HS-5 (cell line): ENCODE data around the gene CACHD1.

Source experiments
- DNase-seq: peaks from one replicate; pipeline ENCODE4 v3.0.0-alpha.2; 2012; ENCODE audit warnings: low read depth

CACHD1 gene

DNA sequence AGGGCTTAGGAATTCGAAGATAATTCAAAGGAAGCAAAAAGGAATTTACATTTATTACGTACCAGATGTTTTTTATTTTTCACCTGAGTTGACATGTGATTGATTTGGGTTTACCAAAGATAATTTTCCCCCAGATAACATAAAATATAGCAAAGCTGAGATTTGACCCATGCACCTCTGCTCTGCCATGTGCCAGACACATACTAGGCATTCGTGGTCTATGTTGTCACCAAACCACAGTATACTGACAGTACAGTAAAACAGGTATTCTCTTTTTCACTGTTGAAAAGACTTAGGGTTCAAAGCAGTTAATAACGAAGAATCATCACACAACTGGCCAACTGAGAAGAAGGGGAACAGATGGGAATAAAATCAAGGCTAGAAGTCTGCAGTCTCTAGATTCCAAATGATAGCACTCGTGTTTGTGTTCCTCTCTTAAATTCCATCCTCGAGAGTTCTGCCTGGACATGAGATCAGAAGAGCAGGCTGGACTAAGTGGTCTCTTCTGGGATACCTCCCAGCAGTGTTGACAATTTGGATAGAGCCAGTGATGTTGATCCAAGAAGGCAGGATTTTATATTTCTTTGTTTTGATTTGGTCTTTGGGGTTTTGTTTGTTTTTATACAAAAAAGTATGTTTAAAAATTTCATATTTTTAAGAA lies 189.7 kb downstream of the CACHD1 start:
- DNase-seq = no peak

- no peak for DNase-seq
Observed at GRCh38 chr1:64663668-64664067, 193.7 kb downstream of the CACHD1 start.

GRCh38 chr1:64664299-64664698 lies 194.4 kb downstream of the CACHD1 start:
- DNase-seq = no peak

DNA sequence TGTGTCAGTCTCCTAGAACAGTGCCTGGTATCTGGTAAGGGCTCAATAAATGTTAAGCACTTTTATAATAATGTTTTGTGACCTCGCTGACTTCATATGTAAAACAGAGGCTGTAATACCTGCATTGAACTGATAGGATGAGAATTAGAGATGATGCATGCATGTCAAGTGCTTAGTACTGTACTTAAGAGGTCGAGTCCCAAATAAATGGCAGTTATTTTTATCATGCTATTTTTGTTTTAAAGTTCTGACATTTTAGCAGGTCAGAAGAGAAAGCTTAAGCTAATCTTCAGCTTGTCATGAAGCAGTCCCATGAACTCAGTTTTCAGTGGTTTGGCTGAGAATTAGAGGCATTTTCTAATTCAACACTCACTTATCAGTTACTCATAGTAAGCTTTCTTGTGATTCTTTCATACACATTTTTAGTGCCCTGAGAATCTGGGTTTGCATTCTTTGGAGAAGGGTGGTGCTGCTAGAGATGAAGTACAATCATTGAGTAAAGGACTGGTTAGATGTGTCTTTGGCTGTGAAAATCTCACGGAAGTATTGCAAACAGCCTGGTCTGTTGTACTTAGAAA lies 199.3 kb downstream of the CACHD1 start:
- DNase-seq = no peak

DNA sequence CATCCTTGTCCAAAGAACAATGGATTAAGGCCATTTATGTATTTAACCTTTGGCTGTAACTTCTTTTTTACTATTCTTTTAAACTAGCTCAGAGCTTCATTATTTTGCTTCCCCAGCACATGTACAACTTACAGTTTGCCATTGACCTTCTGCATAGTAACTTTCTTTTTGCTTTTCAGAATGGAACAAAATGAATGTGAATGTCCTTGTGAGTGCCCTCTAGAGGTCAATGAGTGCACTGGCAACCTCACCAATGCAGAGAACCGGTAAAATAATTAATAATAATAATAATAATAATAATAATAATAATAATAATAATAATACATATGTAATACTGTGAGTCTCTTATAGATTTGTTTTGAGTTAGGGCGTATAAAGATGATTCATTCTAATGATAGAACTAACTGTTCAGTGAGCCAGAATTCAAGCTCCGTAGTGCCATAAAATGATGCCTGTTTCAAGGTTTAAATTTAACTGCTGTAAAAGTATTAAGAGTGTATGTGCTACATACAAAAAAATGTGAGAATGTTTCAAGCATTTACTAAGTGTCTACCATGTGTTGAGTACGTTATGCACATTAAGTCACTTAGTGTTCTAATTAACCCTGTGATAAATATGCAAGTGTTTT lies 205.9 kb downstream of the CACHD1 start:
- no peak for DNase-seq

DNA sequence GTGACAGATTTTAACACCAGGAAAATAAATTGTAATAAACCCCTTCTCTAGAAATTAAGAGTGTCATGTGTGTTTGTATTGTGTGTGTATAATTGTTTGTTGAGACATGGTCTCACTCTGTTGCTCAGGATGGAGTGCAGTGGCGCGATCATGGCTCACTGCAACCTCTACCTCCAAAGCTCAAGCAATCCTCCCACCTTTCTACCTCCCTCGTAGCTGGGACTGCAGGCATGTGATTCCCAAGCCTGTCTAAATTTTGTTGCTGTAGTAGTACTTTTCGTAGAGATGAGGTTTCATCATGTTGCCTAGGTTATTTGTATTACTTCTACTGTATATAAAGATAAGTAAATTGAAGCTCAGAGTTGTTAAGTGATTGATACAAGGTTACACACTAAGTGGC lies 206.5 kb downstream of the CACHD1 start:
- no peak for DNase-seq

GRCh38 chr1:64677532-64677931 lies 207.6 kb downstream of the CACHD1 start:
- DNase-seq = no peak

DNA sequence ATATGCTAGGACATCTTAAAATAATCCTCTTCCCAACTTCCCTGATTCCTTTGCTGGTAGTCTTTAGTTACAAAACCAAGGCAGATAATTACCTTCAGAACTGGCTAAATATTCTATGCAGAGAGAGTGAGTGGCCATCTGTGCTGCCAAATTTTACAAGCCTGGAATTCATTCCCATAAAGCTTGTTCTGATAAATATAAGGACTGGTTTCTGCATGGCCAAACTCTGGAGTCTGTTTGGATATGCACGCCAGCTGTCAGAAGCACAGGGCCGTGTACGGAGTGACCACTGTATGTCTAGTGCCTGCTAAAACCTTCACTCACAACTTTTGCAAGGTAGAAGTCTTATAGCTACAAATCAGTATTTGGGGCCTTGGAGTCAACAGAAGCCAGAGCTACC lies 208.4 kb downstream of the CACHD1 start:
- no peak for DNase-seq

- no peak for DNase-seq
Observed at GRCh38 chr1:64679177-64679576, 209.2 kb downstream of the CACHD1 start.

- no peak for DNase-seq
Observed at GRCh38 chr1:64680599-64680998, 210.7 kb downstream of the CACHD1 start.

DNA sequence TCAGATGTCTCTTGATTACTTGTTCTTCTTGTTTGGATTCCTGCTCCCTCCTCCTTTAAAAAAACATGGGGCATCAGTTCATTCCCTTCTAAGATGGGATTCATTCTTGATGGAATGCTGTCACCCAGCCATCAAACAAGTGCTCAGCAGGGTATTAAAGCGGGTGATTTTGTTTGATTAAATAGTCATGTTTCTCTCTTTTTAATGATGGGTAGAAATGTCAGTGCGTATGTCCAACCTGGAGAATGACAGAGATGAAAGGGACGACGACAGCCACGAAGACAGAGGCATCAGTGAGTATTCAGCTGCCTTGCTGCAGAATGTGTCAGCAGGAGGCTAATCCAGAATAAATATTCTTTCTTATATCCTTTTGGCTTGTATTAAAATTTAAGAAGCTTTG lies 211.1 kb downstream of the CACHD1 start:
- DNase-seq = no peak

GRCh38 chr1:64683419-64683818 lies 213.5 kb downstream of the CACHD1 start:
- no peak for DNase-seq

- DNase-seq = no peak
Observed at GRCh38 chr1:64685217-64685616, 215.3 kb downstream of the CACHD1 start.

DNA sequence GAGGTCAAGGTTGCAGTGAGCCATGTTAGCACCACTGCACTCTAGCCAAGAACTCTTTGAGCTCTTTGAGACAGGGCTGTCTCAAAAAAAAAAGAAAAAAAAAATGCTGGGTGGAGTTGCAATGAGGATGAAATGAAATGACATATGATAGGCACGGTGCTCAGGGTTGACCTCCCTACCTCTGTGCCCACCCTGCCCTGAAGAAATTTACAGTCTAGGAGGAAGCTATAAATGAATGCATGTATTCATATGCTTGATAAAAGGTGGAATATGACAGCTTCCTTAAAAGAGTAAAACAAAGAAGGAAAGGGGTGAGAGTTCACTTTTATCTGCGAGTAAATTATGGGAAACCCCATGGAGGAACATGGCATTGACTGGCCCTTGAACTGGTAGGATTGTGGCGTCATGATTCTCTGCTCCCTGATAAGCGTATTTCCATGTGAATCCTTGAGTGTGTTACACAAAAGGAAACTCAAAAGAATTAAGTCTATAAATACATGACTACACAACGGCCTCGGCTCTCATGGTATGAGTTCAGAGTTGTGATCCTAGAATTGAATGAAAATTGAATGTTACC lies 215.9 kb downstream of the CACHD1 start:
- DNase-seq = no peak

GRCh38 chr1:64686828-64687724 lies 217.1 kb downstream of the CACHD1 start:
- peak; percentile 22 for DNase-seq

DNA sequence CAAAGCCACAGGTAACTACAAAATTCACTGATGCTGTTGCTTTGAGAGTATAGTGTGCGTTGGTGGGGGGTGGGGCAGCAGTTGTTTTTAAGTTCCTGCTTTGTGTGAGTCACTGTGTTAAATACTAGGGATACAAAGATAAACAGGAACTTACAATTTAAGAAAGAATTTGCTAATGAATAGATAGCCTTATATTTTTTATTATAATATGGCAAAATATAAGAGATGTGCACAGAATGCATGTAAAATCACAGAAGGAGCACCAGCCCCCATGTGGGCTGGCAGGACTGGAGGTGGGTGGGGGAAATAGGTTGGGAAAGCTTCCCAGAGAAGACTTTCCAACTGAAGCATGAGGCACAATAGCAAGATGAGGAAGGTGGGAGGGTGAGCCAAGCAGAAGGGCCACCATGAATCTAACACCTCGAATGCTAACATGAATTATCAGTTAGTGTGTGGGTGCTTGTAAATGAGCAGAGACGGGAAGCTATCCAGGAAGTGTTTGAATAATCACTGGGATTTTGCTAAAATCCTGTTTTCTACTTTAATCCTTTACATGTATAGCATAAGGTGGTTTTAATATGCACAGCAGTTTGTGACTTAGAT lies 217.9 kb downstream of the CACHD1 start:
- no peak for DNase-seq

DNA sequence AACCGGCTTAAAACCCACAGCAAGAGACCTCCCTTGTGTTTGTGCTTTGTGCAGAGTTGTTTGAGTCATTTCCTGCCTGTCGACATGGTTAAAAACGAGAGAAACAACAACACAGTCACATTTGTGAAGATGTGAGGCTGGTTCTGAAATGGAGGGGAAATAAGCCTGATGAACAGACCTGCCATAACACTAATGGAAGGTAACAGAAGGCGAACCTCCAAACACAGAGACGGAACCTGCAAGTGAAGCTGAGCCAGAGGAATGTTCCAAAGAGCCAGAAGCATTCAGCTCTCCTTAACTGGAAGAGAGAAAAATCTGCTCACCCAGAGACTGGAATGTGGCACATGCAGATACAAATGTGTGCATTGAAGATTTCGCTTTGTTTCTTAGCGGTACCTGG lies 221.7 kb downstream of the CACHD1 start:
- no peak for DNase-seq

DNA sequence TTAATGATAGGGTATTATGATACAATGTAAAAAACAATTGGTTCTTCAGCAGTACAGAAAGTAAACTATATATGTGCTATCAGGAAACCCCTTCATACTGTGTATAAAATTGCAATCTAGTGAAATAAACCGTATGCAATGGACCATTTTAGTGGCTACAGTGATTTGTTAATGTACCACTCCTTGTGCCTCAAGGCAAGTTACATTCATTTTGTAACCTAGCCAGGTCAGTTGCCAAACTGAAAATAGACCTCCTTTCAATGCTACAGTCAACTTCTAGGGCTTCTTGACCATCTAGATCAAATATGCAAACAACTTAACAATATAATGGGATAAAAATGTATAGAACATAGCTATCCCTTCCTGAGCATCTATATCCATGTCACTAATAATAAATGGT lies 223.0 kb downstream of the CACHD1 start:
- DNase-seq = no peak

GRCh38 chr1:64693406-64693805 lies 223.5 kb downstream of the CACHD1 start:
- no peak for DNase-seq

DNA sequence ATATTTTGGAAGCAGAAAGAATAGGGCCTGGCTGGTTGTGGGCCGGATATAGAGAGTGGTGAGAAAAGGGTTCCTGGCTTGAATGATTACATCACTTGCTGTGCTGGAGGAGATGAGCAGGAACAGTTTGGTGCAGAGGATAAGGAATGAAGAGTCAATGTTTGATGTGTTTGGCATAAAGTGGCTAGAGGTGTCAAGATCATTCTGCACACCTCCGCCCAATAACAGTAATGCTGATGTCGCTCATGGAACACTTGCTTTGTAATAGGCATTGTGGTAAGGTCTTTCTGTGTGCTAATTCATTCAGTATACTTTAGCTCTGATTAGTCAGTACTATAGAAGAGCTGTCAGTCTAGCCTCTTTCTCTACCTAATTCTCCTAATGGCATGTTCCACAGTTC lies 226.9 kb downstream of the CACHD1 start:
- DNase-seq = no peak

DNA sequence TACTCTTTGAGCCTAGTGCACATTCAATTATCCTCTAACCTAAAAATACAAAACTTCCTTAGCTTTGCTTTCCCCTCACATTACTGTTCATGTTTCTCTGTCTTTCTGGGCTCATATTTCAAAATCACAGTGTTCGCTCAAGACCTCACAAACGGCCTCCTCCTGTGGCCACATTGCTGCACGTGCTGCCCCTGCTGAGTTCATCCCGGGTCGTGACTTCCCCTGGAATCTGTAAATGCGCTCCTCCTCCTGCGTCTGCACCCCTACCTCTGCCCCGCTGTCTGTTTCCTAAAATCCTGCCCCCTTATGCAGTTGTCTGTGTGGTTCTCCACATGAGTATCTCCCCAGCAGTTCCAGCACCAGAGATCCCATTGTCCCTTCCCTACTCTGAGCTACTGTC lies 229.4 kb downstream of the CACHD1 start:
- no peak for DNase-seq

GRCh38 chr1:64701071-64701470 lies 231.1 kb downstream of the CACHD1 start:
- no peak for DNase-seq
